HEK293T (cell line): ENCODE results near the gene ABHD4.

Experiments
- ARNT ChIP-seq: fragments of 450-650 bp; IDR thresholded peaks from 2 replicates; pipeline ENCODE4 v1.6.1; 2017; ENCODE audit warnings: mild to moderate bottlenecking
- BHLHE40 ChIP-seq: fragments of 450-650 bp; IDR thresholded peaks from 2 replicates; pipeline ENCODE4 v1.6.1; 2016; ENCODE audit warnings: mild to moderate bottlenecking, moderate library complexity, borderline replicate concordance
- ELF4 ChIP-seq: fragments of 450-650 bp; IDR thresholded peaks from 2 replicates; pipeline ENCODE4 v1.6.1; 2017; ENCODE audit warnings: antibody characterized with exemption
- FOXM1 ChIP-seq: fragments of 450-650 bp; IDR thresholded peaks from 2 replicates; pipeline ENCODE4 v1.6.1; 2017; ENCODE audit warnings: mild to moderate bottlenecking, borderline replicate concordance
- HDGF ChIP-seq: fragments of 450-650 bp; IDR thresholded peaks from 2 replicates; pipeline ENCODE4 v1.6.1; 2017; ENCODE audit warnings: antibody characterized with exemption, borderline replicate concordance
- LEF1 ChIP-seq: fragments of 450-650 bp; IDR thresholded peaks from 2 replicates; pipeline ENCODE4 v1.6.1; 2017; ENCODE audit warnings: mild to moderate bottlenecking, borderline replicate concordance
- NFRKB ChIP-seq: fragments of 450-650 bp; IDR thresholded peaks from 2 replicates; pipeline ENCODE4 v1.6.1; 2016; ENCODE audit warnings: mild to moderate bottlenecking, moderate library complexity
- PKNOX1 ChIP-seq: fragments of 450-650 bp; IDR thresholded peaks from 2 replicates; pipeline ENCODE4 v1.6.1; 2016
- SP1 ChIP-seq: fragments of 450-650 bp; IDR thresholded peaks from 2 replicates; pipeline ENCODE4 v1.6.1; 2017
- TARDBP ChIP-seq: fragments of 450-650 bp; IDR thresholded peaks from 2 replicates; pipeline ENCODE4 v1.6.1; 2016

DNA sequence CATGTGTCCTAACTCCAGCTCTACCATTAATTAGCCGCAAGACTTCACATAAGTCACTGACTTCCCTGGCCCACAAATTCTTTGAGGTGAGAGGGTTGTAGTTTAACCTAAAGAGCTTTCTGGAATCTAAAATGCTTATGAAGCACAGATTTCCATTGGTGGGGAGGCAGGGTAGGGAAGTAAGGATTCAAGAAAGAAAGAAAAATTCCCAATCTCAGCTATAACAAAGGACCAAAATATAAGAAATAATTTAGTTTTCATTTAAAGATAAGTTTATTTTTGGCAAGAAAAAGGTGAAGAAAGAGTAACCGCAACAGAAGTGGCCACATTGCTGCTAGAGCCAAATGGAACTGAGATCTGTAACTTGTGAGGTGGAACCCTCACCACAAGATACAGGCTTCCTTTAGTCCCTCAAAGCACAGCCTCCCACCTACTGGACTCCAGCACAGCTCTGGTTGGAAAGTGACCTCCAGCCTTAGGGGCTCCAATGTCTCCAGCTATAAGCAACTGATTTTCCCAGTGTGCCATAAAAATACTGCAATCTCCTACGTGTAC is 32.6 kb upstream of the ABHD4 start:
- TF ChIP-seq FOXM1 (no peak), ARNT (no peak), SP1 (no peak), ELF4 (no peak), NFRKB (no peak), TARDBP (no peak), LEF1 (no peak), PKNOX1 (no peak), BHLHE40 (no peak), HDGF (no peak)
